HG03571 (cell line): ENCODE results near the gene GATAD2B.
"Not testable (repeated sequence)": the region's sequence is repeated elsewhere in the genome, so short reads cannot be mapped to it uniquely, and the experiment has no call there.

Source experiments
- ATAC-seq: cut with Tn5 transposase; IDR thresholded peaks from one replicate; pipeline ENCODE4 v1.9.1; 2021; ENCODE audit not compliant: unreplicated experiment

Gene GATAD2B

DNA sequence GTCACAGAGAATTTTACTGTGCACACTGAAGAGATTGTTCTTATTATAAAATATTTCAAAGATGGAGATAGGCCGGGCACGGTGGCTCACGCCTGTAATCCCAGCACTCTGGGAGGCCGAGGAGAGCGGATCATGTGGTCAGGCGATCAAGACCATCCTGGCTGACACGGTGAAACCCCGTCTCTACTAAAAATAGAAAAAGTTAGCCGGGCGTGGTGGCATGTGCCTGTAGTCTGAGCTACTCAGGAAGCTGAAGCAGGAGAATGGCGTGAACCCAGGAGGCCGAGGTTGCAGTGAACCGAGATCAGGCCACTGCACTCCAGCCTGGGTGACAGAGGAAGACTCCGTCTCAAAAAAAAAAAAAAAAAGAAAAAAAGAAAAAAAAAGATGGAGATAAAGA is 82.0 kb downstream of the GATAD2B start:
- not testable (repeated sequence) for ATAC-seq

DNA sequence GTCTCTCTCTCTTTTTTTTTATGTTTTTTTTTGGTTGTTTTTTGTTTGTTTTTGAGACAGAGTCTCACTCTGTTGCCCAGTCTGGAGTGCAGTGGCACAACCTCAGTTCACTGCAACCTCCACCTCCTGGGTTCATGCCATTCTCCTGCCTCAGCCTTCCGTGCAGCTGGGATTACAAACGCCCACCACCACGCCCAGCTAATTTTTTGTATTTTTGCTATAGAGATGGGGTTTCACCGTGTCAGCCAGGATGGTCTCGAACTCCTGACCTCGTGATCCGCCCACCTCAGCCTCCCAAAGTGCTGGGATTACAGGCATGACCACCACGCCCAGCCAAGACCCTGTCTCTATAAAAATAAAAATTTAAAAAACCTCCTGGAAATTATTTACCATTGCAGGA is 88.8 kb downstream of the GATAD2B start:
- not testable (repeated sequence) for ATAC-seq

DNA sequence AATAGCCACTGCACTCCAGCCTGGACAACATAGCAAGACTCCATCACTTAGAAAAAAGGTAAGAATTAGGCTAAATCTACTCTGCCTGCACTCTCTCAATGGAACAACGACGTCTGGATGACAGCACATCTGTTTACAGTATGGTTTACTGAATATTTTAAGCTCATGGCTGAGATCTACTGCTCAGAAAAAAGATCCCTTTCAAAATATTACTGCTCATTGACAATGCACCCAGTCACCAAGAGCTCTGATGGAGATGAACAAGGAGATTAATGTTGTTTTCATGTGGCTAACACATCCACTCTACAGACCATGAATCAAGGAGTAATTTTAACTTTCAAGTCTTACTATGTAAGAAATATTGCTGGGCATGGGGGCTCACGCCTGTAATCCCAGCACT is 89.6 kb downstream of the GATAD2B start:
- no peak for ATAC-seq

DNA sequence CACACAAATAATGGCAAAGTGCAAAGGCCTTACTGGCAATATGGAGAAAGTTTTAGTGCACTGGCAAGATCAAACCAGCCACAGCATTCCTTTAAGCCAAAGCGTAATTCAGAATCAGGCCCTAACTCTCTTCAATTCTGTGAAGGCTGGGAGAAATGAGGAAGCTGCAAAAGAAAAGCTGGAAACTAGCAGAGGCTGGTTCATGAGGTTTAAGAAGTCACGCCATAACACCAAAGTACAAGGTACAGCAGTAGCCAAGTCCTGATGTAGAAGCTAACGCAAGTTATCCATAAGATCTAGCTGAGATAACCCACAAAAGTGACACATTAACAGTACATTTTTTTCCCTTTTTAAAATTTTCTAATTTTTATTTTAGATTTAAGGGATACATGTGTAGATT is 90.5 kb downstream of the GATAD2B start:
- no peak for ATAC-seq

DNA sequence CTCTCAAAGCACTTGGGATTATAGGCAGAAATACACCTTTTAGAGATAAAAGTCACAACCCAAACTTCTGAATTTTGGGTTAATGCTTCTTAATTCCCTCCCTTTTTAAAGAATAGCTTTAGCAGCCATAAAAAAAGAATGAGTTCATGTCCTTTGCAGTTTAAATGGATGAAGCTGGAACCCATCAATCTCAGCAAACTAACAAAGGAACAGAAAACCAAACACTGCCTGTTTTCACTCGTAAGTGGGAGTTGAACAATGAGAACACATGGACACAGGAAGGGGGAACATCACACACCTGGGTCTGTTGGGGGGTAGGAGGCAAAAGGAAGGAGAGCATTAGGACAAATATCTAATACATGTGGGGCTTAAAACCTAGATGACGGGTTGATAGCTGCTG is 91.7 kb downstream of the GATAD2B start:
- ATAC-seq = no peak

DNA sequence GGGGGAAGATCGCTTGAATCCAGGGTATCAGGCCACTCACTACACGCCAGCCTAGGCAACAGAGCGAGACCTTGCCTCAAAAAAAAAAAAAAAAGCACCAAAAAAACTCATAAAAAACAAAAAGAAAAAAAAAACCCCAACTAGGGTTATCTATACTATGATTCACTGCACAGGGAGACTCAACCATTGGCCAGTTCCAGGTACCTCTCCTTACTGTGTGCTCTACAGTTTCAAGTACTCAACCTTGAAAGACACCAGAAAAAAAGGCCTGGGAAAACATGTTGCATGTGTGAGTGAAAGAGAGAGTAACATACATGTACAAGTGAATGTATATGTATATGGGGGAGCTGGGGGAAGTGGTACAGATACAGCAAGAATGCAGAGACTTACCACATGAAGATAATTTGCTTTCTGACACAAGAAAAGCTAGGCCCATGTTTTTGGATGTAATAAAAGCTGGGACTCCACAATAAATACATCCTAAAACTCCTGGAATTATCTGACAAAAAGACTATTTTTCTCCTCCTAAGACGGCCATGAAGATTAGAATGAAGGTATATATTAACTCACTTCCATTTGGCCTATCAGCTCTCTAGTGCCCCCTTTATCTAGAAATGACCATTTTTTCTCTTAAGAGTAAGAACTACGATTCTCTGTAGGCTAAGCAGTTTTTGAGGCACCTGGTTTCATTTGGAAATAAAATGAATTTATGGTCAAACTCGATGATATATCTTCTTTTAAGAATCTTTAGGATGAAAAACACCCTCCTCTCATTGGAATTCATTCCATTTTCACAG is 95.4 kb downstream of the GATAD2B start:
- no peak for ATAC-seq

DNA sequence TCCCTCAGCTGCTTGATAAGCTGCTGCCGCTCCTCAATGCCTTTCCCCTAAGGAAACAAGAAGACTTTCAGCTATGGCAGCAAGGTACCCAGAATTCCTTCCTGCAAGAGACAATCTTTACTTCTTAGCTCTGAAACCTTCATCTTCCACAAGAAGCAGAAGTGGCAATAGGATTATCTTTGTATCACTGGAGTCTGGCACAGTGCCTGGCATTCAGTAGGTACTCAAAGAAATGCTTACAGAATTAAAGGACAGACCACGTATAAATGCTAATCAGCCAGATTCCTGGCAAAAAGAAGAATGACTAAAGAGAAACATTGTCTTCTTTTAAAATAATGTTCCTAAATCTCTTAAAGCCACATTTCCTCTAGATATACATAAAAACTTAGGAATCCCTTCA is 103.9 kb downstream of the GATAD2B start:
- ATAC-seq = no peak

DNA sequence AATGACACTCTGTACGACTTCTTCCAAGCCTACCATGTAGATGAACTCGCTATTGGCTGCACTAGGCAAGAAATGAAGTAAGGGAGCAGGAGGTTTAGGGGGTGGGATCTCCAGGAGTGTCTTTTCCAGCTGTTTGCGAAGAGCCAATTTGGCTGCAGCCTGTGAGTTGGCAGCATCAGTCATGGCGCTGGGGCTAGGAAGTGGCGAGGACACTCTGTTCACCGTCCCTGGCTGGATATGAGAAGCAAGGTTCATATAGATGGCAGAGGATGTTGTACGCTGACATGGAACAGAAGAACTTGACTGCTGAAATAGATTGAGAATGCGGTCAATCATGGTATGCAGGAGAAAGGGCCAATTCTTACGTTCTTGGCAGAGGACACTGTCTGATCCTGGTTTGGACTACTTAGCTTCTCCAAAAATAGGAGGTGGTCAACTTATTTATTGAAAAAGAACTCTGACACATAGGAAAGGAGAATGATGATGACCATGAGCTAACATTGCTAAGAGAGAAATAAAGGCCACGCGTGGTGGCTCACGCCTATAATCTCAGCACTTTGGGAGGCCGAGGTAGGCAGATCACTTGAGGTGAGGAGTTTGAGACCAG is 106.4 kb downstream of the GATAD2B start:
- ATAC-seq = no peak

- ATAC-seq = no peak
These were observed 116.7 kb downstream of the GATAD2B start for GRCh38 chr1:153805886-153806719.

GRCh38 chr1:153805042-153805745 is 117.6 kb downstream of the GATAD2B start:
- ATAC-seq = peak; percentile 86

DNA sequence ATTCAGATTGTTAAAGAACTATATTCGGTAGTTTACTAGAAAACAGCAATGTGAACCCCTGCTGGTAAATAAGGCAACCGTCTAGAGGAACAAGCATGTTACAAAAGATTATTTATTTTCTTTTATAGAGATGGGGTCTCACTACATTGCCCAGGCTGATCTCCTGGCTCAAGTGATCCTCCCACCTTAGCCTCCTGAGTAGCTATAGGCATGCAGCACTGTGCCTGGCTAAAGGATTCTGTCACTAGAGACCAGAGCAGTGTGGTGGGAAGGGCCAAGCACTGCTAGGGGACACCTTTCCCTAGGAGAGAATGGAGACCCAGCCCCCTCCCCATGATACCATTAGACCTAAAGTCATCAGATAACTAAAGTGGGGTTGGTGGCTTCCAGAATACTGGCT is 118.7 kb downstream of the GATAD2B start:
- no peak for ATAC-seq

GRCh38 chr1:153803470-153804056 is 119.2 kb downstream of the GATAD2B start:
- no peak for ATAC-seq

DNA sequence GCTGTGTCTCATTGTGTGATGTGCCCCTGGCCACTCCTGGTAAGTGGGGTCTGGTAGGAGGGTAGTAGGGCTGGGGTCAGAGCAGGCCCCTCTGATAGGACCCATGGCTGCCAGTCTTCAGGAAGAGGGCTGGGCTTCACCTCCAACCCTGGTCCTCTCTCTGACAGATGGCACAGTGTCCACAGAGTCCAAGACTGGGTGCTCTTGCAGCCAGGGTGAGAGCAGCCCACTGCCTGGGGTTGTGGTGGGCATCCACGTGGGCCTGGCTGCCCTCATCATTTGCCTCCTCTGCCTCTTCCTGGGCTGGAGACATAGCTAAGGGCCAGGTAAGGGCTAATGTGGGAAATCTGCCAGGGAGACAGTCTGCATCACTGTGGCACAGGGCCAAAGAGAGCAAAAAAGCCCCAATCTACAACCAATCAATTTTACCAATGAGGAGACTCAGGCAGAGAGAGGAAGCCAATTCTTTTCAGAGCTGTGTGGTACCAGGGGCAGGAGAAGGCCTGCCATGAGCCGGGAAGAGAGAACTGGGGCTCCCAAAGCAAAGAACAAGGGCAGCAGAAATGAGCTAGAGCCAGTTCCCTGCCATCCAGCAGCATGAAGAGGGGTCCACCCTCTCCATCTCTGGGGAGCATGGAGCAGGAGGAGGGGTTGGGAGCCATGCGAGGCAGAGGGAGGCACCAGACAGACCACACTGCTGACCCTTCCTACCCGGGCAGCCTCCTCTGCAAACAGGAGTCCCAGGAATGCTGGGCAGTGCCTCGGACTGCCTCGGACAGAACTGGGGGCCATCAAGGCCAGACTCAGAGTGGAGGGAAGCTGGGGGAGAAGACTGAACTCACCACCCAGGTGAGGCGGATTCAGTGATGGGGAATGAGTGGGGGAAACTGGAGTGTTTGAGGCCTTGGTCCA is 120.7 kb downstream of the GATAD2B start:
- no peak for ATAC-seq

GRCh38 chr1:153801028-153801625 is 121.6 kb downstream of the GATAD2B start:
- no peak for ATAC-seq

DNA sequence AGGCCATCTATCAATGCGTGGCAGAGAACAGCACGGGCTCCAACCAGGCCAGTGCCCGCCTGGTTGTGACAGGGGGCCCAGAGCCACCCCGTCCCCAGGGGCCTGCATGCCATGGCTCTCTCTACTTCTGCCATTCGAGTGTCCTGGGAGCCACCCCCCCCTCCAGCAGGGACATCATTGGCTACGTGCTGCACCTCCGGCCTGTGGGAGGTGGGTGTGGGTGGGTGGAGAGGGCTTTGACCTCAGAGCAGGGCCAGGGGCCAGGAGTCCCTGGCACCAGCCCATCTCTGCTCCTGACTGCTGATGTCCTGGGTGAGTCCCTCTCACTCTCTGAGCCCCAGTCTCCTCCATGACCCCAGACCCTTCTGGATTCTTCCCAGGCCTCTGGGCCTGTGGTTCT is 122.3 kb downstream of the GATAD2B start:
- no peak for ATAC-seq

DNA sequence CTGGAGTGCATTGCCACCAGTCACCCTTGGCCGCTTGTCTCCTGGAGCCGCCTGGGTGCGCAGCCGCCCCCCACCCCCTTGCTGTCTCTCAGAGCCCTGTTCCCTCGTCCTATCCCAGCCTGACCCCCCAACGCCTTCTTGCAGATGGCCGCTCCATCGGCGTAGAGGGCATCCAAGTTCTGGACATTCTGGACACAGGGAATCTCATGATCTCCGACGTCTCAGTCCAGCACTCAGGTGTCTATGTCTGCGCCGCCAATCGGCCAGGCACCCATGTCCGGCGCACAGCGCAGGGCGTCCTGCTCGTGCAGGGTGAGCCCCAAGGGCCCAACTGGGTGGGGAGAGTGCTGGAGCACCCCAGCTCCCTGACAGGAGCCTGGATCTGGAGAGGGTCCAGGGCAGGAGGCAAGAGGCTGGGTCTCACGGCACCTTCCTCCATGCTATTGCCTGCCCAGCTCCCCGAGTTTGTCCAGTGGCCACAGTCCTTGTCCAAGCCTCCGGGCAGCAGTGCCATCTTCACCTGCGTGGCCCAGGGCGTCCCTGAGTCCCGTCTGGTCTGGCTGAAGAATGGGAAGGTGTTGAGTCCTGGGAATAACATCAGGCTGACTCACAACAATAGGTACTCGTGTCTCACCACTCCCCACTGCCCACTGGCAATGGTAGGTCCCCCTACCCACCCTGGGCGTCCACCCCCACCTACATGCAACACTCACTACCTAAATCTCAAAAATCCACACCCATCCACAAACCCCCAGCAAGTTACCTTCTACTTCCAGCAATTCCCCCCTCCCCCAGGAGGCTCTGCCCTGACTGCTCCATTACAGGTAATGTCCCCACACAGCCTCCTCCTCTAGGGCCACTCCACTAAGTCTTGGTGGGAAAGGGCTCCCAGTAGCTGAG is 123.0 kb downstream of the GATAD2B start:
- no peak for ATAC-seq

DNA sequence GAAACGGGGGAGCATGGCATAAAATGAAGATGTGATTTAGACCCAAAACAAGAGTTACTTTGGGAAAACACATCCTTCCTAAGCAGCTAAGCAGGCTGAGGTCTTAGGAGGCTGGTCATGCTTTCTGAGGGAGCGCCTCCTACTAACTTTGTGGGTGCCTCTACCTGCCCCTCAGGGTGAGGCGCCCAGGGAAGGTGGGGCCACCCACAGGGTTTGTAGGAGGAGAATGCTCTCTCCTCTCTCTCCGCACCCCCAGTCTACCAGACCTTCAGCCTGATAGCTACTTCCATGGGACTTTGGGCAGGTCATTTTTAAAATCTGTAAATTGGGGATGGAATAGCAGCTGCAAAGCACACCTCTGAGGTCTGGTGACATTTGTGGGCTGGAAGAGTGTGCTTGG is 123.8 kb downstream of the GATAD2B start:
- no peak for ATAC-seq

GRCh38 chr1:153798468-153798780 is 124.3 kb downstream of the GATAD2B start:
- ATAC-seq = no peak
